Daoy (cell line): ENCODE measurements around the gene IPCEF1. TPM values are rescaled to one million over a fixed set of nuclear protein-coding genes. Genes with fewer than 3 reads are reported as not detected.
"Not testable (repeated sequence)": the region's sequence is repeated elsewhere in the genome, so short reads cannot be mapped to it uniquely, and the experiment has no call there.

Source experiments
- DNase-seq: peaks from one replicate; pipeline ENCODE4 v3.0.0-alpha.2; 2015; ENCODE audit warnings: low read depth
- total RNA-seq: library from RNA; depleted of rRNA; stranded (reverse); fragments of >200 nt; shearing (Covaris generic); gene quantifications from 2 replicates; pipeline ENCODE4 v1.2.3, GENCODE V29; 2014

The IPCEF1 gene
- total RNA-seq, 1 experiment from 2014 or later, result not detected

DNA sequence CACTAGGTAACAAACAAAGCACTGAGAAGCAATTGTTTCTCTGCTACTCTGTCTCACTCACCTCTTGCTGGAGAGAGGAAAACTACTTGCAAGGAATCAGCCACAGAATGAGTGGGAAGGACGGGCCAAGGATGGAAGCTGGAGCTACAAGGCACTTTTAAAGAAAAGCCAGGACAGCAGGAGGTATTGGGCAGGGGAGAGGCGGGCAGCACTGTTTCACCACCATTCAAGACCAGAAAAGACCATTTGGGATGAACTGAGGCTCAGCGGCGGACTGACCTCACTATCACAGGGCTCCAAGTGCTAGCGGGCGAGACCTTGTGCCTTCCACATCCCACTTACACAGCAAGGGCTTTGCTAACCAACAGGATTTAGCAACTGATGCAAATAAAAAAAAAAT, 137.4 kb downstream of the IPCEF1 start:
- no peak for DNase-seq

DNA sequence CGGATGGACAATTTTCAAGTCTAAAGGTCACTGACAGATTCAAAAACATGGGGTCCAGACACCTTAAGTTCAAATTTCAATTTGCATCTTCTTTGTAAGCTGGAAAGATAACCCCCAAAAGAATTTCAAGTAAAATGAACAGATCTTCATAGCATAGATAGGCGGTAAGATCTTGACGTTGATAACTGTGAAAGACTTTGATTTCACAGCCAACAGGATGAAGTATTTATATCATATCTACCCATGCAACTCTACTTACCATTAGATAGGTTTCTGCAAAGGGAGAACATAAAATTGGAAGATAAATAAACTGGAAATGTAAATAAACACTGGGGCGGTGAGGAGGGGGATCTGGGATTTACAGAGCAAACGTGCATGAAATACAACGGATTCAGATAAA, 137.8 kb downstream of the IPCEF1 start:
- DNase-seq, result no peak

DNA sequence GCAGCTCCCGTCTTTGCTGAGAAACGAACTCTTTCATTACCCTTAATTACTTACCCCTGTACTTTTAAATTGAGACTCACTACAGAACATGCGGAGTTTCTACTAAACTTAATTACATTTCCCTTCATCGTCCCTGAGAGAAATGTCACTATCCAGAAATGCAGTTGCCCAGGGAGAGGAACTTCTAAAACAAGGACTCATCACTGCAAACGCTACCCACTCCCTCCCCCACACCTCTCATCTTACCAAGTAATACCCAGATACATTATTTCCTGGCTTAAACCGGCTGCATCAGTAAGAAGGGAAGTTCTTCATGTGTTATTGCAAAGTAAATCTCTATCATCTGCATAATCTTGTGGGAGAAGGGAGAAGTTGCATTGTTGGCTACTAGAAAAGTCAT, 138.3 kb downstream of the IPCEF1 start:
- DNase-seq, result no peak

DNA sequence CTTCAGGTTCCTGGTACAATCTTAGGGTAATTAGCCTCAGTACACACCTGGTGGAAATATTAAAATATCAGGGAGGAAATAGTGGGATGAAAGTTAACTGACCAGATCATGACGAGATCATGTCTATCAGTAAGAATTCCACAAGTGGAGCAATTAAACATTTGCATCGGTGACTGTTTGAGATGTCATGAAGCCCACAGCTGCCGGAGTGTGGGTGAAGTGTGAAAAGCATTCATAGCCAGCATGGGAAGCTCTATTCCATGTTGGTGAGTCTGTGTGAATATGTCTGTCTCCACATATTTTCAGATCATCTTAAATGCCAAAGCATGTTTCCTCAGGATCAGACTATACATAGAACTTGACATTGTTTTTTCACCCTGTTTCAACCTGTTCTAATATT, 142.8 kb downstream of the IPCEF1 start:
- no peak for DNase-seq

DNA sequence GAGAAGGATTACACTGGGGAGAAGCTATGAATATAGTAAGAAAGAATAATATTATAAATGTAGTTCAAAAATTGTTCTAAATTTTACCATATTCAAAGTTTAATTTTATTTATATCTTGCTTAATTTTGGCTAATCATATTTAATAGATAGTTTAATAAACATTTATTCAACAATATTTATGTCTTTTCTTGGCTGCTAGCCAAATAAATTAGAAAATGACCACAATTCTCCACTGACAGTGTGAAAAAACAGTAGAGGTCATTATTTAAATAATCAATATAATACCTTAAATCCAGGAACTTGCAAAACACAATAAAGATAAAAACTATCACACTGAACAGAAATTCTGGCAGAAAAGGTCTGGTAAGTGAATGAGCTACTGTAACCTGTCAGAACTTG, 145.9 kb downstream of the IPCEF1 start:
- DNase-seq, result no peak

DNA sequence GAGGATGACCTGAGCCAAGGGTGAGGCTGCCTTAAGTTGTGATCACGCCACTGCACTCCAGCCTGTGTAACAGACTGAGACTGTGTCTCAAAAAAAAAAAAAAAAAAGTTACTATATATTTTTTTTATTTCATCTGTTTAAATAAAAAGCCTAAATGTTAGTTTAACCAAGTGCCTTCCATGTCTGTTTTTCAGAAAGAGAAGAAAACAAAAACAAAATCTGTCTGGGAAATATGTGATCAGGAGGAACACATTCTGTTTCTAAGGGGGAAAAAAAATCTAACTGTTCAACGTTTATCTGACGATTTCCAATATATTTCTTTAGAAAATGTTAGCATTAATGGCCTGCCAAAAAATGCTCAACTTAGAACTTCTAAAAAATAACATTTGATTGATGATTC, 147.0 kb downstream of the IPCEF1 start:
- DNase-seq, result no peak

DNA sequence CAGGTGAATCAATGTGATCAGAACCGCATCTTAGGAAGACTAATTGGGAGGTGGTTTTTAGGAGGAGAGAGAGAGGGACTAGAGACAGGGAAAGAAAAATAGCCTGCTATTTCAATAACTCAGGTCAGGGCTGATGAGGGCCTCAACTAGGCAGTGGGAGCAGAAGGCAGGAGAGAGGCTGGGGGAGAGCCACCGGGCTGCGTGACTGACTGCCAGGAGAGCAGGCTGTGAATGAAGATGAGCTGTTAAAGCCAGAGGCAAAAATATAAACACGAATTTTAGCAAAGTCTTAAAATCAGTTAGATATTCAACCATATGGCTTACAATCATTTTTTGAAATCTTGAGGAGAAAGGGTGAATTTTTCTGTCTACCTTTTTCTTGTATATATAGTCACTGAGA, 149.6 kb downstream of the IPCEF1 start:
- no peak for DNase-seq

DNA sequence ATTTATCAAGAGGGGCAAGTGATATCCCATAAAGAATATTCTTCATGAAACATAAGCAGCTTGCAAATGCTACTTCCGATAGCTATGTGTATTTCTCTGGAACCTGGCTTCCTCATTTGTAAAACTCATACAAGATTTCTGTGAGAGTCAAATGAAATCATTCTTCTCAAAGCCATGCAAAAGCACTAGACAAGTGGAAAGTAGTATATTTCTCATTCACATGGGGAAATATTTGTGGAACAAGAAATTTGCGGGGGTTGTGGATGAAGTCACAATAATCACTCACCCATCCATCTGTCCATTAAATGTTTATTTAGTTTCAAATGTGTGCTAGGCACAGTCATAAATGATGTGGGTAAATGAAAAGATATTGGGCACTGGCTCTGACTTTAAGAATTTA, 150.5 kb downstream of the IPCEF1 start:
- DNase-seq, result no peak

DNA sequence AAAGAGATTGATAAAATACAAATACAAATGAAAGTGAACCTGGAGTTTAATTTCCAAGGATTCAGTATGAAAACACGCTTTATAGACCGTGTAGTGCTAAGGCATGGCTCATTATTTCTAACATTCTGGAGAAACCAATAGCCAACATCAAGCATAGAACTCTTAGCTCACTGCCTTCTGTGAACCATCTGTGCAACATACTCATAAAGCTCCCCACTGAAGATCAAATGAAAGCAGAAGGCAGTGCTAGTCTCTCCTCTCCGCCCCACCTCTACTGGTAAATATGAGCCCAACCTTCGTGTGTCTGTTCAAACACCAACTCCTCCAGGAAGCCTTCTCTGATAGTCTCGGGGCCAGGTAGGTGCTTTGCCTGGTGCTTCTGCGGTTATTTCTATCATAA, 153.6 kb downstream of the IPCEF1 start:
- no peak for DNase-seq

DNA sequence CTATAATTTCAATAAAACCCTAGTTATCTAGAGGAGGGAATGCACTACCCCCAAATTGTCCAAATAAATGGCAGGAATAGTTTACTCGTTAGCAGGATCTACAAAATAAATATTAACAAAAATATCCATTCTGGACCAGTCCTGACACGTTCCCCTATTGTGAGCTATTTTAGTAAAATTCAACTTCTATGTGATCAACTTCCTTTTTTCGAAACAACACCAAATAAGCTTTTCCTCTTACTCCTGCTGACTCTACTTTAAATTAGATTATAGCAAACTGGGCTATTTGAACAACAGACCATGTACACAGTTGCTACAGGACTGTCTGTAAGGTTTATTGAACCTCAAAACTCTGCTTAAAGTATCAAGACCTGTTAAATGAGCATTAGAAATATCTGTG, 154.3 kb downstream of the IPCEF1 start:
- no peak for DNase-seq

DNA sequence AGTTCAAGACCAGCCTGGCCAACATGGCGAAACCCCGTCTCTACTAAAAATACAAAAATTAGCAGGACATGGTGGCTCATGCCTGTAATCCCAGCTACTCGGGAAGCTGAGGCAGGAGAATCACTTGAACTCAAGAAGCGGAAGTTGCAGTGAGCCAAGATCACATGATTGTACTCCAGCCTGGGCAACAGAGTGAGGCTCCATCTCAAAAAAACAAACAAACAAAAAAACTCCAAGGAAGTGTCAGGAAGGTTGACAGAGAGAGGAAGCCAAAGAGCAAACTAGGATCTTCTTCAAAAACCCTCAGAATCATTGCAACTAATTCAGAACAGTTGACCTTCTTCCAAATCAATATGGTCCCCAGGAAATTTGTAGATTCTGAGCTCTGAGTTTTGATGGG, 154.9 kb downstream of the IPCEF1 start:
- not testable (repeated sequence) for DNase-seq

DNA sequence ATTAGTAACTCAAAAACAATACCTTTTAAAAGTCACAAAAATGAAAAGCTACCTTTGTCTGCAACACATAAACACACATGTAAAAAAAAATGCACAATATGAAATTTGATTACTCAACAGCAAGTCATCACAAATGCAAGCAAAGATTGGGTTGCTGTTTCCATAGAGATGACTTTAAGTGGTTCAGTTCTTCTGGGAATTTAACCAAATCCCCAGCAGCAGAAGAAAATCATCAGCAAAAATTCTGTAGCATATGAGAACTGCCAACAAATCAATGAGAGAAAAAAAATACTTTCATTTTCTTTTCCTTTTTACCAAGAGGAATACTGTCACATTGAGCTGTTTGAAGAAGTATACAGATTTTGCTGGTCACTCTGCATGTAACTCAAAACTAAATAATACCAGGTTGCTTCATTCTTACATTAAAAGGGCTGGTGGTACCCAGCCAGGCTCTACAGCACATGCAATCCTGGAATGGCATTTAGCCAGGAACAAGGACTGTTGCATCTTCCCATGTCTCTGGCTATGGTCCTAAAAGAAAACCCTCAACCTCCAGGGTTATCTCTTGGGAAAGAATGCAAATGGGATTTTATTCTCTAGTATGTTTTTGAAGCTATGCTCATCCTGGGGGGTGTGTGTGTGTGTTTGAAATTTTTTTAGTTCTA, 159.3 kb downstream of the IPCEF1 start:
- no peak for DNase-seq

DNA sequence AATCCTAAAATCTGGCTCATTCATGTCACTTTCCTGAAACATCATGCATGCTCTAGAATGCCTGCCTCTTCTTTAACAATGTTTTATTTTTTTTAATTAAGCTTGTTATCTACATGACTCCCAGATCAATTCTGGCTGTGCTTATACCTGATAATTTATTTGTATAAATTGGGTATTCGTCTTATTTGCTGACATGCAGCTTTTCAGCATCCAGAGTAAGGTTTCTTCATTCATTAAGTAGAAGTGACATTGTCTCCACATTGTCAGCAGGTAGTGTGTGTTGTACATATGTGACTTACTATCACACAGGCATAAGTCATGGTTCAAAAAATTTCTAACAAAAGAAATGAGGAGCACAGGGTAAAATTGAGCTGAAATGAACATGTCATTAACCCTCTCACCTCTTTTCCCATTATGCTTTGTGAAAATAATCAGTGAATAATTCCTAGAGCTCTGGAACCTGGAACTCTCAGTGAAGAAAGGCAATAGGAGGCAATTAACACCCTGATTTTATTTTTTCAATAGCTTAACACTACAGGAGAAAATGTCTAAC, 160.2 kb downstream of the IPCEF1 start:
- DNase-seq, result no peak

DNA sequence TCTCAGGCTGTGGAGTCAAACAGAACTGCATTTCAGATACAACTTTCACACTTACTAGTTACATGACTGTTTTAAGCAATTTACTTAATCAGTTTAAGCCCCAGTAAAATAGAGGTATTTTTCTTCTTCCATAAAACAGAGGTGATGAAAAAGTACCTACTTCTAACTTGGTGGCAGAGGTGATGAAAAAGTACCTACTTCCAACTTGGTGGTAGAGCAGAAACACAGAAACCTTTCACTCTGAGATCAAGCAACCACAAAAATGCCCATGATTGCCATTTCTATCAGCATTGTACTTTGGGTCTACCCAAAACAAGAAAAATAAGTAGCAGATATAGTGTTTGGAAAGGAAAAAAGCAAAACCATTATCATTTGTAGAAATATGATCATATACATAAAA, 168.9 kb downstream of the IPCEF1 start:
- no peak for DNase-seq

DNA sequence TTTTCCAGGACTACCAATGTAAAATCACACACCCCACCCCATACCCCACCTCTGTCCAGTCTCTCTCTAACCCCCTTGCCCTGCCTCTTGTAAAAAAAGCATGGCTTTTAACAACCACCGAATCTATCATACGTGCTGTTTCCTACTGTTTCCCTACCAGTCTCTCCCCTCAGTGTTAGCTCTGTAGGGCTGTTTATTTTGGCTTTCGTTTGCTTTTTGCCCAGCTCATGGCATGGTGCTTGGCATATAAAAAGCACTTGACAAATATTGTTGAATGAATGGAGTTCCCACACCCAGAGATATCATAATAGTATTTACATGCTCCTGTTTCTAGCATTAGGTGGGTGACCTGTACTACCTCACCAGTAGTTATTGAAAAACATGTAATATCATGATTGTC, 169.4 kb downstream of the IPCEF1 start:
- no peak for DNase-seq

DNA sequence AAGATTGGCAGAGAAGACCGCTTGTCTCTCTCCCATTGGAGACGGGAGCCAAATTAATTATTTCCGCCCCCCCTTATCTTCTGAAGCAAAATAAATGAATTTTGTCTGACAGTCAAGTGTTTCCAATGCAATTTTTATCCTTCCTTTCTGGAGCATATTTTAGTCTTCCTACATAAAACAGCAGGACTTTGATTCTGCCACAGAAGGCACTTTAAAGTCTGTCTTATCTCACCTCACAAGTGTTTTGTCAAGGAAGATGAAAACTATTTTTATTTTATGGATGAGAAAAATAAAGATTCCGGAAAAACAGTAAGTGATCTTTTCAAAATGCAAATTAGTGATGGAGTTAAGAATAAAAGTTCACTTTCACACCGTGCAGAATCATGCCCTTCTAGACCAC, 177.2 kb downstream of the IPCEF1 start:
- DNase-seq, result no peak

DNA sequence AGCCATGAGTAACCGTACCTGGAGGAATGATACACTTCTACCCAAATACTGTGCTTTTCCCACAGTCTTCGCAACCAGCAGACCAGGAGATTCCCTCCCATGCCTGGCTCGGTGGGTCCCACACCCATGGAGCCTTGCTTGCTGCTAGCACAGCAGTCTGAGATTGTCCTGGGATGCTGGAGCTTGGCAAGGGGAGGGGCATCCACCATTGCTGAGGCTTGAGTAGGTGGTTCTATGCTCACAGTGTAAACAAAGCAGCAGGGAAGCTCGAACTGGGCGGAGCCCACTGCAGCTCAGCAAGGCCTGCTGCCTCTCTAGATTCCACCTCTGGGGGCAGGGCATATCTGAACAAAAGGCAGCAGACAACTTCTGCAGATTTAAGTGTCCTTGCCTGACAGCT, 184.2 kb downstream of the IPCEF1 start:
- not testable (repeated sequence) for DNase-seq

DNA sequence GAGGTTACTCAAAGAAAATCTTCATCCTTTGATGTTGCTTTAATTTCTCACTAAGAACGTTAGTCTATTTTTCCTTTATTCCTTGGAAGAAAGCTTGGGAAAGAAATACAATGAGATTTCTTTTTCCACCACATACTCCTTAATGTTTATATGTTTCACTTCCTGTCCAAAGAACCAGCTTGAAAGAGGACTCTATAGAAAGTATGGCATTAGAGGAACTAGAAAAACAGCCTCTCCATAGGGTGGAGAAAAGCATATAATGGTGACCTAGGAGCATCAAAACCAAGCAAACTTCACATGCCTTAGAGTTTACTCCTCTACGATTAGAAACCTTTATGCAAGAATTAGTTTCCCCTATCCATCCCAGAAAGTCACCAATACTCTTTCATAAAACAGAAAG, 186.5 kb downstream of the IPCEF1 start:
- DNase-seq, result no peak

DNA sequence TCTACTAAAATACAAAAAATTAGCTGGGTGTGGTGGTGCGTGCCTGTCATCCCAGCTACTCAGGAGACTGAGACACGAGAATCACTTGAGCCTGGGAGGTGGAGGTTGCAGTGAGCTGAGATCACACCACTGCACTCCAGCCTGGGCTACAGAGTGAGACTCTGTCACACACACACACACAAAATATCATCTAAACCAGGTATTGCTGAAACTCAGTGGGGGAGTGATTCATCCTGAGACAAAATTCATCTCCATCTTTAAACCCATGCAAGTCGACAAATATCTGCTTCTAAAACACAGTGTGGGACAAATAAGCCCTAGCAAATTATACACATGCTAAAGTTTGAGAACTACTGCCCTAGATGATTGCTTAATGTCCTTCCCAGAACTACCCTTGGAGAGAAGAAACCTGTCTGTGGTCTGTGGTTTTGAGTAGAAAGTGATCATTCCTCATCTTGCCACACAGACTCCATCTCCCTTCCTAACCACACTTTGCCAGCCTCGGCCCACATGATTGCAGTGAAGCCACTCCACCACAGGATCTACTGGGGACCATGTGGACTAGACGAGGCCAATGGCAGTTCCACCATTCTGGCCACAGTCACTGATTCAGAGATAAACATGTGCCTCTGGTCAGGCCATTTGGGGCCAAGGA, 187.3 kb downstream of the IPCEF1 start:
- peak; percentile 14 for DNase-seq

DNA sequence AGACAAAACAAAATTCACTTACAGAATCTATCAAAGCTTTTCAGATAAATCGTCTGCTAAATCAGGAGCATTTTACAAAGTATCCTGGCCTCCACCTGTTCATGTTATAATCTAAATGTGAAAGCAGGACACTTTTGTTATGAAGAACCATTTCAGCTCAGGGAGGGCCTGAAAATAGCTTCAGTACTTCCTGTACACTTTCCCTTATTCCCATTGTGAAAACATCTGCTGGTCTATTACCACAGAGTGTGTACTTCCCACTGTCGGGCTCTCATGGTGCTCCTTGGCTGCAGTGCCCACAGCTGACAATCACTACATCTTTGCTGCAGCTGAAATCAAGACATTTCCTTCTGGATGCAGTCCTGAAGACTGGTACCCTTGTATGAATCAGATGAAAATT, 189.5 kb downstream of the IPCEF1 start:
- DNase-seq, result no peak

DNA sequence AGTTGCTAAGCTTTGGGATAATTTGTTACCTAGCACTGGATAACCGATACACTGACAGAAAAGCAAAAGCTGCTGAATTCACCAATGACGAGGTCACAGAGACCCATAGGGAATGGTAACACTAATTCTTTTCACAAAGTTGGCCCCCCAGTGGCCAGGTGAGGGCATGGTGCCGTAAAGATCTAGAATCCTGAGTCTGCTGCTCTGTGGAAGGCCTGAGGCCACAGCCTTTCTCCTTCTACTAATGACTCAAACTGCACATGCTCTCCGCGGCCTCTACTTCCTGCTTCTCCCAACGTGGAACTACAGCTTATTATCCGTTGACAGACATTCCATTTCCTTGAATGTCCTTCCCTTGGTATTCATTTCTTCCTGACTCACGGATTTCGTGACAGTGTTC, 190.5 kb downstream of the IPCEF1 start:
- DNase-seq, result no peak

DNA sequence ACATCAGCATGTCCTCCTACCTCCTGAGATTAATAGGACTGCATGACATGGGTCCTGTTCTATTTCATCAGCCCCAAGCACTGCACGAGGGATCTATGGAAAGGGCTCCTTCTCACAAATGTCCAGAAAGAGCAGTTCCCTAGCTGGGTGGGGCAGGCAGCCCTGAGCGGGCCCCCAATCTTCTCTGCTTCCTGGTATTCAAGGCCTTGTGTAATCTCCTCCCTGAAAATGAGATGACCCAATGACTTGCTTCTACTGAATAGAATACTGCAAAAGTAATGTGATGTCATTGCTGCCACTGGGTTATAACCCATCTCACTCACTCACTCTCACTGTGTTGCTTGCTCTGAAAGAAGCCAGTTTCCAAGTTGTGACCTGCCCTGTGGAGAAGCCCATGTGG, 191.1 kb downstream of the IPCEF1 start:
- DNase-seq, result no peak

DNA sequence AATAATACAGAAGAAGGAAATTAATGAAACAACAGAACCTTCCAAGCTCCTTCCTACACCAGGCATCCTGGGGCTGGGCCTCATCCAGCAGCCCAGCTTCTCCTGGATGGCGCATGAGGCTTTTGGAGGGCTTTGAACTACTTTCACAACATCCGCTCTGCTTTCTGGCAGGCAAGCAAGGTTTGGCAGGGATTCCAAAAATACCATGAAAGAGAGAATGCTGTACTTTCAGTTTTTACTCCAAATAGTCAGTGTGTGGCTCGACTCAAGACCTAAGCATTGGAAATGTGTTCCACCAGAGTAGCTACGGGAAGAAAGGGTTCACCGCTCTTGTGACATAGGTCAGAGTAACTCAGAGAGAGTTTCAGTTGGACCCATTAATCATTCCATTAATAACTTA, 192.2 kb downstream of the IPCEF1 start:
- peak; percentile 55 for DNase-seq

DNA sequence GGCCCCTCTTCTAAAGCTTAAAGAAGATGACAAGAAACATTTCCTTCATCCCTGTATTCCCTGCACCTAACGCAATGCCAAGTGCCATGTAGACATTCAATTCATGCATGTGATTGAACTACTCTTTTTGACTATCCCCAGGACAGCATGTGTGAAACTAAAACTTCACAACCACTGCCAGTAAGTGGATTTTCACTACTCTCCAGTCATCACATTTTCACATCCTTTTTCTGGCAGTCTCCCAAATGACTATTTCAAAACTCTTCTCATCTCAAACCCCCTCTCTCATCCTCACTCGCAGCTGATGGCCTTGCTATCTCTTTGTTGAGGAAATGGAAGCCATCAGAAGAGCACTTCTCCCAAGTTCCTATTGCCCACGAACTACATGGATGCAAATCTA, 194.9 kb downstream of the IPCEF1 start:
- no peak for DNase-seq
